SKM-1 (cell line): ENCODE measurements around the gene SRMS.

ENCODE experiments used
- DNase-seq: peaks from one replicate; lab custom pipeline; 2025; ENCODE audit not compliant: unreplicated experiment; lab: John Stamatoyannopoulos, UW

The SRMS gene

GRCh38 chr20:63492518-63492917, 55.0 kb downstream of the SRMS start:
- DNase-seq: no peak

GRCh38 chr20:63491635-63492230, 55.8 kb downstream of the SRMS start:
- DNase-seq: no peak

GRCh38 chr20:63491078-63491477, 56.5 kb downstream of the SRMS start:
- DNase-seq: no peak
